Progenitor cell of endocrine pancreas (in vitro differentiated cells): ENCODE data around the gene CAMKMT. TPM values are rescaled to one million over a fixed set of nuclear protein-coding genes. Genes with fewer than 3 reads are reported as not detected.

Source experiments
- DNase-seq: peaks from one replicate; pipeline ENCODE4 v3.0.0; 2021; ENCODE audit warnings: low spot score; ENCODE audit not compliant: unreplicated experiment
- H3K27ac Mint-ChIP-seq: 2 replicates; pipeline ENCODE4 v1.8.0; 2021; ENCODE audit warnings: mild to moderate bottlenecking, moderate library complexity, mixed read lengths
- H3K27me3 Mint-ChIP-seq: 2 replicates; pipeline ENCODE4 v1.8.0; 2021; ENCODE audit warnings: mixed read lengths
- H3K36me3 Mint-ChIP-seq: 2 replicates; pipeline ENCODE4 v1.8.0; 2022; ENCODE audit warnings: mixed read lengths; ENCODE audit not compliant: insufficient read depth
- H3K4me1 Mint-ChIP-seq: 2 replicates; pipeline ENCODE4 v1.8.0; 2021; ENCODE audit warnings: low read depth, mixed read lengths
- H3K4me3 Mint-ChIP-seq: 2 replicates; pipeline ENCODE4 v1.8.0; 2021; ENCODE audit warnings: low read depth, mild to moderate bottlenecking, moderate library complexity, mixed read lengths
- H3K9me3 Mint-ChIP-seq: 2 replicates; pipeline ENCODE4 v1.8.0; 2021; ENCODE audit warnings: low read depth, mixed read lengths
- total RNA-seq: library from RNA; stranded (reverse); gene quantifications from 2 replicates; pipeline ENCODE4 v1.2.1, GENCODE V29; 2021
- TF ChIP-seq, protein P1 (sequence below): fragments of 200-600 bp; sonication (generic); IDR thresholded peaks from one replicate; pipeline ENCODE4 v1.5.0; 2021; ENCODE audit warnings: antibody characterized with exemption, mild to moderate bottlenecking; ENCODE audit not compliant: unreplicated experiment

Gene CAMKMT
- total RNA-seq, 1 donor from 2014 or later = 20.3 TPM

- DNase-seq = no peak
- Mint-ChIP-seq H3K4me3 (no peak overlapping the region), H3K36me3 (peaks cover 5% of the 10 kb centered on the region), H3K27ac (no peak overlapping the region), H3K27me3 (no peaks in the 10 kb centered on the region), H3K9me3 (no peaks in the 10 kb centered on the region), H3K4me1 (no peaks in the 10 kb centered on the region)
- TF ChIP-seq, protein P1, sequence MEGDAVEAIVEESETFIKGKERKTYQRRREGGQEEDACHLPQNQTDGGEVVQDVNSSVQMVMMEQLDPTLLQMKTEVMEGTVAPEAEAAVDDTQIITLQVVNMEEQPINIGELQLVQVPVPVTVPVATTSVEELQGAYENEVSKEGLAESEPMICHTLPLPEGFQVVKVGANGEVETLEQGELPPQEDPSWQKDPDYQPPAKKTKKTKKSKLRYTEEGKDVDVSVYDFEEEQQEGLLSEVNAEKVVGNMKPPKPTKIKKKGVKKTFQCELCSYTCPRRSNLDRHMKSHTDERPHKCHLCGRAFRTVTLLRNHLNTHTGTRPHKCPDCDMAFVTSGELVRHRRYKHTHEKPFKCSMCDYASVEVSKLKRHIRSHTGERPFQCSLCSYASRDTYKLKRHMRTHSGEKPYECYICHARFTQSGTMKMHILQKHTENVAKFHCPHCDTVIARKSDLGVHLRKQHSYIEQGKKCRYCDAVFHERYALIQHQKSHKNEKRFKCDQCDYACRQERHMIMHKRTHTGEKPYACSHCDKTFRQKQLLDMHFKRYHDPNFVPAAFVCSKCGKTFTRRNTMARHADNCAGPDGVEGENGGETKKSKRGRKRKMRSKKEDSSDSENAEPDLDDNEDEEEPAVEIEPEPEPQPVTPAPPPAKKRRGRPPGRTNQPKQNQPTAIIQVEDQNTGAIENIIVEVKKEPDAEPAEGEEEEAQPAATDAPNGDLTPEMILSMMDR = no peak
Observed at GRCh38 chr2:44751754-44752479, 390.2 kb downstream of the CAMKMT start.

DNA sequence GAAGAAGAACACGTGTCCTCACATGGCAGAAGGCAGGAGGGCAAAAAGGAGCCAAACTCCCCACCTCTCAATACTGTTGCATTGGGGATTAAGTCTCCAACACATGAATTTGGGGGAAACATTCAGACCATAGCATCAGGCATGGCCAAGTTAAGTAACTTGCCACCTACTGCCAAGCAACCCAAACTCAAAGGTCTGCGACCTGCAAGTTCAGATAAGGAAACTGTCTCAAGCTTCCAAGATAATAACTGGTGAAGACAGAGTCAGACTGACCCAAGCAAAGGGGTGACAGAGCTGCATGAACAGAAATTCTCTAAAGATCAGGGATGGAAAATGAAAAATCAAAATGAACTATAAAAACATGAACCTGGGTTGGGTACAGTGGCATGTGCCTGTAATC lies 391.0 kb downstream of the CAMKMT start:
- DNase-seq = no peak
- H3K27me3 Mint-ChIP-seq = no peaks in the 10 kb centered on the region
- TF ChIP-seq, protein P1 = no peak
- H3K9me3 Mint-ChIP-seq = no peaks in the 10 kb centered on the region
- H3K4me3 Mint-ChIP-seq = no peak overlapping the region
- H3K36me3 Mint-ChIP-seq = peaks cover 5% of the 10 kb centered on the region
- H3K27ac Mint-ChIP-seq = no peak overlapping the region
- H3K4me1 Mint-ChIP-seq = no peaks in the 10 kb centered on the region

GRCh38 chr2:44753552-44754285 lies 392.0 kb downstream of the CAMKMT start:
- Mint-ChIP-seq H3K9me3 (no peaks in the 10 kb centered on the region), H3K27ac (no peak overlapping the region), H3K27me3 (no peaks in the 10 kb centered on the region), H3K4me3 (no peak overlapping the region), H3K36me3 (peaks cover 5% of the 10 kb centered on the region), H3K4me1 (no peaks in the 10 kb centered on the region)
- TF ChIP-seq, protein P1 = no peak
- DNase-seq = no peak

DNA sequence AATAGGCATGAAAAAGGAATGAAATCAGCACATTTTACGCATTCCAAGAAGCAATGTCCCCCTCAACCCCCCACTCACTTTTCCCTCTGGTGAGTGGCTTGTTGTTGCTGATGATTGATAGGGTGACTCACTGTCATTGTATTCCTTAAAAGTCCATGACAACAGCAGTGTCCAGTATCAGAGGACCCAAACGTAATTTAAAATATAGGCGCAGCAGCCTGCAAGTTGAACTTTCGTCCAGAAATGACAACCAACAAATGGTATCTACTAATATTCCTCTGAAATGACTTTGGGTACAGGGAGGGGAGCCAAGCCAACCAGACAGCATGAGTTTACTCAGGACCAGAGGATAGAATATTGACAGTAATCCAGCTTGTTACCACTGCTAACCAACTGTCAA lies 396.8 kb downstream of the CAMKMT start:
- Mint-ChIP-seq H3K36me3 (no peaks in the 10 kb centered on the region), H3K4me1 (no peaks in the 10 kb centered on the region), H3K4me3 (no peak overlapping the region), H3K27ac (no peak overlapping the region), H3K9me3 (no peaks in the 10 kb centered on the region), H3K27me3 (peaks cover 11% of the 10 kb centered on the region)
- TF ChIP-seq, protein P1 = no peak
- DNase-seq = no peak

DNA sequence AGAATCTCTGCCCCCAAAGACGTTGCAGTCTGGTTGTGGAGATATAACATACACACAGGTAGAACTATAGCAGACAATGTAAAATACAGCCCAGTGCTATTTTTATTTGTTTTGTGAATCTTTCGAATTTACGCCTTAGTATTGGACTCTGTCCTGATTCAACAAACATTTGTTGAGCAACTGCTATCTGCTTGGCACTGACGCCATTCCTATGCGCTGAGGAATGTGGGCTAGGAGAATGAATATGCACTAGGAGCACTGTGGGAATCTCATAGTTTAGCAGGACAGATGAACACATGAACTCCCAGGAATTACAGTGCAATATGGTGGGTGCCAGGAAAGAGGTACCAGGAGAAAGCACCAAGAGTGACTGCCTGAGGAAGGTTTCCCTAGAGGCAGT lies 398.1 kb downstream of the CAMKMT start:
- Mint-ChIP-seq H3K4me3 (no peak overlapping the region), H3K27me3 (peaks cover 15% of the 10 kb centered on the region), H3K9me3 (no peaks in the 10 kb centered on the region), H3K4me1 (no peaks in the 10 kb centered on the region), H3K36me3 (no peaks in the 10 kb centered on the region), H3K27ac (no peak overlapping the region)
- DNase-seq = no peak
- TF ChIP-seq, protein P1 = no peak
